Lower leg skin (tissue), 4 donors: ENCODE measurements around the gene HMCES. TPM values are rescaled to one million over a fixed set of nuclear protein-coding genes. Genes with fewer than 3 reads are reported as not detected.

ENCODE experiments used
- DNase-seq, 2 donors: peaks; one replicate each; pipeline ENCODE4 v3.0.0-alpha.2; 2019; ENCODE audit warnings: low spot score in 2 of 2
- H3K4me3 ChIP-seq: fragments of 200-600 bp; sonication (generic); 2 replicates; pipeline ENCODE4 v1.5.1; 2017; ENCODE audit warnings: mild to moderate bottlenecking, low read depth; ENCODE audit not compliant: poor library complexity, severe bottlenecking
- CTCF ChIP-seq, 3 donors: fragments of 450-650 bp; IDR thresholded peaks; one replicate each; pipeline ENCODE4 v1.5.1; 2016; ENCODE audit warnings: antibody characterized with exemption in 3 of 3, mild to moderate bottlenecking in 3 of 3, moderate library complexity in 2 of 3
- POLR2A ChIP-seq, 2 donors: fragments of 450-650 bp; IDR thresholded peaks; one replicate each; pipeline ENCODE4 v1.6.1; 2016 to 2017; ENCODE audit warnings: antibody characterized with exemption in 2 of 2, mild to moderate bottlenecking in 1 of 2, moderate library complexity in 1 of 2
- WGBS, 2 donors: methylation state at CpG; one replicate each; pipeline ENCODE4 v1.1.5; 2018; 5-methylcytosine and 5-hydroxymethylcytosine counted together
- intact Hi-C: fragments of 100-400 bp; cut with DNase I; formaldehyde crosslinking; loops from one replicate; pipeline ENCODE4 v1.15.0; 2023; ENCODE audit warnings: low total_unique reads
- total RNA-seq, 4 donors: library from RNA; depleted of rRNA; stranded (reverse); fragments of >200 nt; gene quantifications; one replicate each; pipeline ENCODE4 v1.1.0, GENCODE V29; 2016

HMCES gene
- total RNA-seq, 4 donors from 2014 or later, result 25.2 to 34.9 (median 34.4) TPM

DNA sequence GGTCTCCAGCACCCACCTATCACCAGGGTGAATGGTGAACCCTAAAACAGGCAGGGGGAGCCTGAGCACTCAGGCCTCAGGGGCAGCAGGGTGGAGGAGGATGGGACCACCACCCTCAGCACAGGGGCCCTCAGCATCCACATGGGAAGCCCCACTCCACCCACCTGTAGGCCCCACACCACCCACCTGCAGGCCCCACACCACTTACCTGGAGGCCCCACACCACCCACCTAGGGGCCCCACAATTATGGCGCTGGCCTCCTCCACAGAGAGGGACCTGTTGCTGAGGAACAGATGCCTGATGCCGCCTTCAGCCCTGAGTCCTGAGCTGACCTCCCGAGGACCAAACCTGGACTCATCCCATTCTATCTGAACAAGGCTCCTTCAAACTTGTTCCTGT lies 46.7 kb downstream of the HMCES start:
- no peak for DNase-seq
- intact Hi-C loops, result no loop called here
- TF ChIP-seq CTCF (IDR thresholded peaks at IDR 0.05) (no peak), POLR2A (IDR thresholded peaks at IDR 0.05) (no peak)
- no peak overlapping the region for H3K4me3 ChIP-seq
- 94 to 100% methylated on average over 2 to 3 of the region's 3 CpGs for WGBS, 2 donors

- WGBS, 2 donors, result 91 to 94% methylated on average over 6 to 12 of the region's 12 CpGs
- DNase-seq, result no peak
- intact Hi-C loops, result no loop called here
Measured at GRCh38 chr3:129326138-129326537, 47.5 kb downstream of the HMCES start.

DNA sequence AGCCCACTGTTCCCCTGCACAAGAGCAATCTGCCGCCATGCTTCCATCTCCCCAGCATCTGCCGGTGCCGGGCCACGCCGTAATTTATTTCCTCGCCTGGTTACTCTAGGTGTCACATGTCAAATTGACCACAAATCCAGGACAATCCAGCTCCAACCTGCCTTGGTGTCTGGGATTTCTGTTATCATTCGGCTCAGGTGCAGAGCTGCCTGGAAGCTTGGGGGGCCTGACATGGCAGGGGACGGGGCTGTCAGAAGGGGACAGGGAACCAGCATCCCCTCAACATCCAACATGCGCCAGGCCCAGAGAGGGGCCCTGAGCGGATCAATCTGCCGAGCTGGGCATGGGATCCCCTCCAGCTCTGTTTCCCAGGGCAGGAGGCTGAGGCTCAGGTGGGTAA lies 47.9 kb downstream of the HMCES start:
- intact Hi-C loops, result no loop called here
- H3K4me3 ChIP-seq, result no peak overlapping the region
- WGBS, 2 donors, result 79 to 88% methylated on average over 11 of the region's 11 CpGs
- no peak for DNase-seq
- TF ChIP-seq POLR2A (IDR thresholded peaks at IDR 0.05) (no peak), CTCF (IDR thresholded peaks at IDR 0.05) (no peak)

More at GRCh38 chr3:129326138-129326537, 47.5 kb downstream of the HMCES start:
- TF ChIP-seq POLR2A (IDR thresholded peaks at IDR 0.05) (no peak), CTCF (IDR thresholded peaks at IDR 0.05) (no peak)
- H3K4me3 ChIP-seq, result no peak overlapping the region

DNA sequence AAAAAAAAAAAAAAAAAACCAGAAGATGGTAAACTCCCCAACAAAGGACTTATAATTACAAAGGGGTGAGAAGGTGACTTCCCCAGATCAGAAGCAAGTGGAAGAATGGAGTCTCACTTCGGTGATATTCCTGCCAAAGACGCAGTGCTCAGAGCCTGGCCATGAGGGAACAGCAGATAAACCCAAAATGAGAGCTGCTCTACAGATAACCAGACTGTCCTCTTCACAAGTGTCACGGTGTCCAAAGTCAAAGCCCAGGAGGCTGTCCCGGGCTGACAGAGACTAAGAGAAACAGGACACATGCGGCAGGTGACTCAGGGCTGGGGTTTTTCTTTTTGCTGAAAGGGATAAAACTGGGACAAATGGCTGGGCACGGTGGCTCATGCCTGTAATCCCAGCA lies 48.8 kb downstream of the HMCES start:
- intact Hi-C loops, result no loop called here
- H3K4me3 ChIP-seq, result no peak overlapping the region
- WGBS, 2 donors, result 94 to 98% methylated on average over 6 of the region's 6 CpGs
- no peak for DNase-seq
- TF ChIP-seq POLR2A (IDR thresholded peaks at IDR 0.05), result no peak
- TF ChIP-seq CTCF (IDR thresholded peaks at IDR 0.05), result no peak

DNA sequence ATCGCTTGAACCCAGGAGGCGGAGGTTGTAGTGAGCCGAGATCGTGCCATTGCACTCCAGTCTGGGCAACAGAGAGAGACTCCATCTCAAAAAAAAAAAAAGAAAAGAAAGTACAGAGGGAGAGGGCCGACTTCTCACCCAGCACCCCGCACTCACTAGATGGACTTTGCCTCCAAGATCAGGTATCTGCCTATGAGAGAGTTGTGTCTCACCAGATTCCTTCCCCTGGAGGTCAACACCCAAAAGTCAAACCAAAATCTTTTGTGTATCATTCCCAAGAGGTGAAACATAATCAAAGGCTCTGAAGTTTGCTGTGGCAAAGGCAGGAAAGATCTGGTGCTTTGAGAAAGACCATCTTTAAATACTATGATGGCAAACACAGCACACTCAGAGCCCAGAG lies 51.2 kb downstream of the HMCES start:
- intact Hi-C loops, result no loop called here
- WGBS, 2 donors, result 96% methylated on average over 6 of the region's 6 CpGs
- no peak overlapping the region for H3K4me3 ChIP-seq
- no peak for DNase-seq
- TF ChIP-seq POLR2A (IDR thresholded peaks at IDR 0.05) (no peak), CTCF (IDR thresholded peaks at IDR 0.05) (no peak)

GRCh38 chr3:129330409-129330808 lies 51.7 kb downstream of the HMCES start:
- intact Hi-C loops, result no loop called here
- H3K4me3 ChIP-seq, result no peak overlapping the region
- WGBS, 2 donors, result 82 to 89% methylated on average over 6 of the region's 6 CpGs
- DNase-seq, result no peak
- no peak for TF ChIP-seq CTCF (IDR thresholded peaks at IDR 0.05)
- TF ChIP-seq POLR2A (IDR thresholded peaks at IDR 0.05), result no peak
